Right ventricle myocardium inferior (tissue), 1 donor: ENCODE results near the gene TTC23. TPM values are rescaled to one million over a fixed set of nuclear protein-coding genes. Genes with fewer than 3 reads are reported as not detected.
"Not testable (repeated sequence)": the region's sequence is repeated elsewhere in the genome, so short reads cannot be mapped to it uniquely, and the experiment has no call there.

Source experiments
- ATAC-seq: fragments of 200-7000 bp; cut with Tn5 transposase; one replicate; pipeline ENCODE4 v1.9.1; 2020; ENCODE audit warnings: mild to moderate bottlenecking, moderate library complexity
- DNase-seq: peaks from one replicate; pipeline ENCODE4 v3.0.0; 2021; ENCODE audit errors: missing footprints
- intact Hi-C: fragments of 100-400 bp; cut with DNase I; formaldehyde crosslinking; loops from one replicate; pipeline ENCODE4 v1.11.0; 2022
- total RNA-seq: library from RNA; stranded (reverse); fragmentation: NEBNext Ultra II Directional; extraction: Animal tissue kit (Norgen Biotek cat#: 25700); gene quantifications from one replicate; pipeline ENCODE4 v1.2.1, GENCODE V29; 2021
- donor health status: DM: no; HTN: yes; CAD: no; lungs with severe emphysema.

Gene TTC23
- total RNA-seq, 1 donor from 2014 or later: 13.0 TPM

- DNase-seq (no peak), ATAC-seq (no peak)
- intact Hi-C loops: no loop called here
These were observed 39.0 kb downstream of the TTC23 start for GRCh38 chr15:99210334-99210733.

GRCh38 chr15:99209326-99209725, 40.1 kb downstream of the TTC23 start:
- no peak for DNase-seq
- intact Hi-C loops: no loop called here
- no peak for ATAC-seq

DNA sequence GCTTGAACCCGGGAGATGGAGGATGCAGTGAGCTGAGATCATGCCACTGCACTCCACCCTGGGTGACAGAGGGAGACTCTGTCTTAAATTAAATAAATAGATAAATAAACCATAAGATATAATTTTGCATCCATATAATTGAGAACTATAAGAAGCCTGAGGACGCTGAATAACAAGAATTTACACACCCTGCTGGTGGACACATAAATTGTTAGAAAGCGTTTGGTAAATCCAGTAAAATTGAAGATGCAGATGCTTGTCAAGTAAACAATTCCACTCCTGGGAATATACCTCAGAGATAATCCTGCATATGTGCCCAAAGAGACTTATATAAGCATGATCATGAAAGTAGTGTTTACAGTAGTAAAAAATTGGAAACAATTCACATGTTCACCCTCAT, 41.7 kb downstream of the TTC23 start:
- ATAC-seq: no peak
- intact Hi-C loops: no loop called here

GRCh38 chr15:99202176-99202552, 47.2 kb downstream of the TTC23 start:
- DNase-seq (no peak), ATAC-seq (no peak)
- intact Hi-C loops: no loop called here

More for the DNA sequence above, 41.7 kb downstream of the TTC23 start:
- no peak for DNase-seq

DNA sequence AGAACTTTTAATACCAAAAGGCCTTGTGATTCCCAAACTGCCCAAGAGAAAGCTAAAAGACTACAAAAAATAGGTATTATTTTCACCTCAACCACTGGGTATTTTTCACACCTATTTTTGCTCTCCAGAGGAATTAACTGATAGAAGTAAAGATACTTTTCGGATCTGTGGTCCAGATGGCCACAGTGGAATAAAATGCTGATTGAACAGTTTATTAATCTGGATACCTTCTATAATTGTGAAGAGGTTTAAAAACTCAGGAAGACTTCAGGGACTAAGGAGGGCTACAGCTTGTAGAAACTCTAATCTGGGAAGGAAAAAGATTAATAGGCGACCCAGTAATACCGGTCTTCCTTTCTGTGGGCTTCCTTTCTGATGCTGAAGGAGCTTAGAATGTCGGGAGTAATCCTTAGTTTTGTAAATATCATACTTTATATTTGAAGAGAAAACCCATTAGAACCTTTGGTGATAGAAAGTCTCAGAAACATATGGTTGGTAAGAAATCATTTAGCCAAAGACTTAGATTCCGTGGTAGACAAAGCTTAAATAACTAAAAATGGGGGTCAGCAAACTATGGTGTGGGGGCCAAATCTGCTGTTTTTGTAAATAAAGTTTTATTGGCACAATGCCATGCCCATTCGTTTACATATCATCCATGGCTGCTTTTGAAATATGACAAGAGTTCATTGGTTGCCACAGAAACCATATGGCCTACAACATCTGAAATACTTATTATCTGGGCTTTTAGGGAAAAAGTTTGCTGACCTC, 47.8 kb downstream of the TTC23 start:
- no peak for ATAC-seq
- no peak for DNase-seq
- intact Hi-C loops: no loop called here

DNA sequence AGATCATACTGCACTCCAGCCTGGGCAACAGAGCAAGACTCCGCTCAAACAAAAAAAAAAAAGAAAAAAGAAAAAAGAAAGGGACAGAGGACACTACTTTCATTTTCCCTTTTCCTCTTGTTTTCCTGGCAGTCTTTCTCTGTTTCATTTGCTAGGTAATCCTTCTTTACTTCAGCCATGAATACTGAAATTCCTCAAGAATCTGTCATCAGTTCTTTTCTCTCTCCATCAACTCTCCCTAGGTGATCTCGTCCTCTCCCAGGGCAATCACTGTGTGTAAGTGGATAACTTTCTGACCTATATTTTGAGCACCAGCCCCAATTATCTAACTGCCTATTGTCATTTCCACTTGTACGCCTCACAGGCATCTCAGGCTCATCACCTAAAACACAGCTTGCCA, 51.5 kb downstream of the TTC23 start:
- DNase-seq: no peak
- no peak for ATAC-seq
- intact Hi-C loops: no loop called here

- intact Hi-C loops, ATAC-seq, DNase-seq: not testable (repeated sequence)
These were observed 57.2 kb downstream of the TTC23 start for GRCh38 chr15:99192181-99192580.

DNA sequence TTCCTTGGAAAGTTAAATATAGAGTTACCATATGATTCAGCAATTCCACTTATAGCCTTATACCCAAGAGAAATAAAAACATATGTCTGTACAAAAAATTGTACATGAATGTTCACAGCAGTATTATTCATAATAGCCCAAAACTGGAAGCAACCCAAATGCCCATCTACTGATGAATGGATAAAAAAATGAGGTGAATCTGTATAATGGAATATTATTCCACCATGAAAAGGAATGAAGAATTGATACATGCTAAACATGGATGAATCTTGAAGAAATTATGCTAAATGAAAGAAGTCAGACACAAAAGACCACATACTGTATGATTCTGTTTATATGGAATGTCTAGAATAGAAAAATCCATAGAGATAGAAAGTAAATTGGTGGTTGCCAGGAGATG, 61.4 kb downstream of the TTC23 start:
- intact Hi-C loops: no loop called here
- no peak for ATAC-seq
- no peak for DNase-seq

DNA sequence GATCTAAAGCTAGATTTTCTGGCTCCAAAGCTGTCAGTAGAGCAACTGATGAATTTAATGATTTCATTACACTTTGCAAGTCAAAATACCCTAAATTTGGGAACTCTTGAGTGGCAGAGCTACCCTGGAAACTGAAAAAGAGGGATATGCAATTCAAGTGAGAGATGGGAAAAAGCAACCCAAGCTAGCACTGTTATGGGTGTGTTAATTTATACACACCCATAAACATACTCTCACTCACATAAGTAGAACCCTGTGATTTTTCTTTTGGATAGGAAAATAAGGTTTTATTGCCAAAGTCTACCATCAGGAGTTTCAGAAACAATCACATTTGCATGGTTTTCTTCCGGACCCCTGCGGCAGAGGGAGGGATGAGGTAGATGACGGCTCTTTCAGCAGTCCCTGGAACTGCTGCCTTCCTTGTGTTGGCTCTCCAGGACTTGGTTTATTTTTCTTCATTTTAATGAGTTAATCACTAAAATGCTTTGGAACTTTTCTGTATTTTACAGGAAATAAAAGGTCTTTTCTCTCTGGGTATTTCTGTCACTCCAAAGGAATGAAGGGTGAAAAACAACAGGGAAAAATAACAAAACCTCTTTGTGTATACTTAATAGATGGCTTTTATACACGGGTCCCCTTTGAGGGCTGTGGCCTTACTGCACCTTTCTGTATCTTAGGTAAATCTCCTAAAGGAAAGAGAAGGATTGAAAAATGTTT, 63.8 kb downstream of the TTC23 start:
- ATAC-seq: no peak

GRCh38 chr15:99182791-99183190, 66.6 kb downstream of the TTC23 start:
- ATAC-seq (no peak), DNase-seq (no peak)
- intact Hi-C loops: no loop called here

More for the DNA sequence above, 63.8 kb downstream of the TTC23 start:
- no peak for DNase-seq
- intact Hi-C loops: no loop called here

DNA sequence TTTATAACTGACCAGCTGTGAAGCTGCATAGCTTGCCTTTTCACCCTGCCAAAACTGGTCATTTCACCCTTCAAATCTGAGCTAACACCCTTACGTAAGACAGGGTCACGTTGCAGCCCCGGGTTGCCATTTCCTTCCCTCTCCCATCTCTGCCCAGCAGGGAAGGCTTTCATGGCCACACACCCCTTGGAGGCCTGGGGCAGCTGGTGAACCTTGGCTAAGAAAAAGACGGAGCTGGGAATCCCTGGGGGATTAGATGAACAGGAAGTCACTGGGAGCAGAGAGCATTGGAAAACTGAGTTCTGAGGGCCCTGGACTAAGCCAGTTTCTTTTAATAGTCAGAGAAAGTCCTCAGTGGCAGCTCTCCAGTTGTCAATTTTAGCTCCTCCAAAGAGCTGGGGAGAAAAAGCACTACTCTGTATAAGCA, 67.8 kb downstream of the TTC23 start:
- intact Hi-C loops: no loop called here
- ATAC-seq (peak; percentile 67), DNase-seq (no peak)

GRCh38 chr15:99180964-99181306, 68.4 kb downstream of the TTC23 start:
- no peak for ATAC-seq
- intact Hi-C loops: no loop called here
- DNase-seq: no peak

GRCh38 chr15:99180086-99180963, 69.1 kb downstream of the TTC23 start:
- DNase-seq (no peak), ATAC-seq (peak; percentile 40)
- intact Hi-C loops: no loop called here

GRCh38 chr15:99177679-99178078, 71.7 kb downstream of the TTC23 start:
- ATAC-seq: no peak
- DNase-seq: no peak
- intact Hi-C loops: no loop called here

- intact Hi-C loops: no loop called here
- DNase-seq (no peak), ATAC-seq (no peak)
These were observed 72.6 kb downstream of the TTC23 start for GRCh38 chr15:99176757-99177156.

DNA sequence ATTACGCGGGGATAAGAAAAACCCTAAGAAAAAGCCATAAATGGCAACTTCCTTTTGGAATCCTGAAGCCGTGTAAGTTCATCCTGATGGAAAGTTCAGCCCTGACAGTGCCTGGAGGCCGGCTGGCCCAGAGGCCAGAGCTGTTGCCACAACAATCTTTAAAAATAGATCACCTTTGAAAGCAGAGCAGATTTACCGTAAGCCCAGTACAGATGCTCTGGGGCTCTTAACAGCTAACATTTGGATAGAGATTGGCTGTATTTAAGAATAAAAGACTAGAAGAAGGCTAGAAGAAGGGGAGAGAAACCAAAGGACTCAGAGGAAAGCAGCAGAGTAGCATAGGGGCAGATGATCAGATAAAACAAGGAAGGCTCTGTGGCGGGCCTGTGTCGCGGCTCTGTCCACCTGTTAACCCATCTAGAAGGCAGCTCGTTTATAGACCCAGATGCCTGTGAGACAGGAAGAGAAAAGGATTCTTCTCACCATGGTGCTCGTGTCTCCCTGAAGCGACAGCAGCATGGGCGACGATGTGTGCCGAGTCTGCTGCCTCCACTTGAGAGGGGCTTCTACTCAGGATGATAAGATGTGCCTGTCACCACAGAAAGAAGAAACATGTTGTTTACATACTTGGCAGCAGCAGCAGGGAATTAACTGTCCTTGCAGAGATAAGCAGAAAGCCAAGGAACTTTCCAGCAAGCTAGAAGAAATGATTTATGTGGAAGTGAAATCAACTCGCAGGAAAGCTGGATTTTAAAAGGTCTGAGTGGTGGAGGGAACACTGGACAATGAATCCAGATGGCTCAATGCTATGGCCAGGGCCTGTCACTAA, 74.6 kb downstream of the TTC23 start:
- DNase-seq (no peak), ATAC-seq (peak; percentile 84)
- intact Hi-C loops: loop anchor here (5.0 kb wide), 3 partner anchors 37 to 72 kb away; no protein-coding TSS in a partner anchor

DNA sequence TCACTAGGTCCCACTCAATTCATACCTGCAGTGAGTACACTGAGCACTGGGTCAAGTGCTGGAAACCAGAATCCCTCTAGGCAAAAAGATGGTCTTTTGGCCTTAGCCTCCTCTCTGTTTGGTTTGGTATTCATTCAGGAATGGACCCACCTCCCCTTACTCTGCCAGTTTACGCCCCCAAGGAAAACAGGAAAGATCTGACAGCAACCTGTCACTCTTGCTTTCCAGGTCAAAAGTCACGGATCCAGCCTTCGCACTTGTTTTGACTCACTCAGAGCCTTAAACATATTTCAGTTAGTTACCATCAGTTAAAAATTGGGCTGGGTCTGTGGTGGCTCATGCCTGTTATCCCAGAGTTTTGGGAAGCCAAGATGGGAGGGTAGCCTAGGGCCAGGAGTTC, 76.4 kb downstream of the TTC23 start:
- ATAC-seq (no peak), DNase-seq (no peak)
- intact Hi-C loops: loop anchor here (5.0 kb wide), 3 partner anchors 36 to 71 kb away; no protein-coding TSS in a partner anchor

DNA sequence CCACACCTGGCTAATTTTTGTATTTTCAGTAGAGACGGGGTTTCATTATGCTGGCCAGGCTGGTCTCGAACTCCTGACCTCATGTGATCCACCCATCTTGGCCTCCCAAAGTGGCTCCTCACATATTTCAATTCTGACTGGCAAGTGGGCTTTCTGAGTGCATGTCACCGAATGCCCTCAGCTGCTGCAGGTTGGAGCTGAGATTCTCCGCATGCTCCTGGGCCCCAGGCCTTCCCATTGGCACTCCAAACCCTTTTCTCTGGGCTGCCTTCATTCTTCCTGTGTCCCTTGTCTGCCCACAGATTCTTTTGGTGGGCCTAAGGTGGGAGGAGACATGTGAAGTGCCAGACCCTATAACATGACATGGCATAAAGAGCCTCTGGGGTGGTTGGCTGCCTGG, 77.2 kb downstream of the TTC23 start:
- no peak for ATAC-seq
- no peak for DNase-seq
- intact Hi-C loops: loop anchor here (5.0 kb wide), 3 partner anchors 35 to 70 kb away; no protein-coding TSS in a partner anchor
